Gastrocnemius medialis (tissue), 4 donors: ENCODE measurements around the gene WDR26. TPM values are rescaled to one million over a fixed set of nuclear protein-coding genes. Genes with fewer than 3 reads are reported as not detected.
A peak's percentile ranks its signal among the peaks of the same experiment; 100 is the strongest.

Experiments
- ATAC-seq, 2 donors: fragments of 150-250 bp; one replicate each; pipeline ENCODE4 v1.9.1; 2016
- DNase-seq, 2 donors: peaks; one replicate each; pipeline ENCODE4 v3.0.0-alpha.2; 2019
- H3K27ac ChIP-seq, 4 donors: fragments of 200-600 bp; sonication (generic); 1 replicate in 1 of 4; 2 replicates in 3 of 4; pipeline ENCODE4 v1.5.1; 2016 to 2018; ENCODE audit warnings: mild to moderate bottlenecking in 2 of 4, moderate library complexity in 1 of 4
- H3K27me3 ChIP-seq, 3 donors: fragments of 200-600 bp; sonication (generic) in 2 of 3; 1 replicate in 1 of 3; 2 replicates in 2 of 3; pipeline versions ENCODE4 v1.5.1 to v1.6.0; 2016 to 2019; ENCODE audit warnings: mild to moderate bottlenecking in 1 of 3, moderate library complexity in 1 of 3
- H3K36me3 ChIP-seq, 2 donors: fragments of 200-600 bp; sonication (generic) in 1 of 2; one replicate each; pipeline ENCODE4 v1.5.1; 2017 to 2018
- H3K4me1 ChIP-seq, 2 donors: fragments of 200-600 bp; sonication (generic) in 1 of 2; one replicate each; pipeline ENCODE4 v1.5.1; 2016 to 2017; ENCODE audit warnings: mild to moderate bottlenecking in 2 of 2
- H3K4me3 ChIP-seq, 4 donors: fragments of 200-600 bp; sonication (generic) in 3 of 4; 1 replicate in 1 of 4; 2 replicates in 3 of 4; pipeline ENCODE4 v1.5.1; 2016 to 2019; ENCODE audit warnings: mild to moderate bottlenecking in 2 of 4
- H3K9me3 ChIP-seq, 3 donors: fragments of 200-600 bp; sonication (generic) in 2 of 3; 1 replicate in 1 of 3; 2 replicates in 2 of 3; pipeline ENCODE4 v1.5.1; 2016 to 2019
- POLR2A ChIP-seq, 2 donors: fragments of 450-650 bp; IDR thresholded peaks; one replicate each; pipeline ENCODE4 v1.6.1; 2017; ENCODE audit warnings: antibody characterized with exemption in 2 of 2, mild to moderate bottlenecking in 2 of 2, moderate library complexity in 2 of 2
- in situ Hi-C, 4 donors: fragments of 200-750 bp; cut with MboI; loops; one replicate each; pipeline versions ENCODE4 v1.15.0 to v1.8.0; 2017; ENCODE audit warnings: low sequenced_read_pairs in 4 of 4
- intact Hi-C: fragments of 100-400 bp; cut with DNase I; formaldehyde crosslinking; loops from one replicate; pipeline ENCODE4 v1.15.1; 2023; ENCODE audit warnings: low total_unique reads
- total RNA-seq, 4 donors: library from RNA; depleted of rRNA; stranded (reverse); fragments of >200 nt; gene quantifications; one replicate each; pipeline versions ENCODE4 v1.1.0 to v1.2.3, GENCODE V29; 2016
- TF ChIP-seq, protein P1 (sequence below), 5 experiments: fragments of 450-650 bp in 3 of 5; fragments of 200-600 bp in 2 of 5; sonication (generic) in 2 of 5; IDR thresholded peaks in 4 of 5; conservative IDR thresholded peaks in 1 of 5; 1 replicate in 4 of 5; 2 replicates in 1 of 5; pipeline ENCODE4 v1.5.1; 2016 to 2019; ENCODE audit warnings: antibody characterized with exemption in 5 of 5, mild to moderate bottlenecking in 3 of 5, moderate library complexity in 3 of 5

WDR26 gene
- total RNA-seq, 4 donors from 2014 or later, result 62.1 to 86.5 (median 74.0) TPM

DNA sequence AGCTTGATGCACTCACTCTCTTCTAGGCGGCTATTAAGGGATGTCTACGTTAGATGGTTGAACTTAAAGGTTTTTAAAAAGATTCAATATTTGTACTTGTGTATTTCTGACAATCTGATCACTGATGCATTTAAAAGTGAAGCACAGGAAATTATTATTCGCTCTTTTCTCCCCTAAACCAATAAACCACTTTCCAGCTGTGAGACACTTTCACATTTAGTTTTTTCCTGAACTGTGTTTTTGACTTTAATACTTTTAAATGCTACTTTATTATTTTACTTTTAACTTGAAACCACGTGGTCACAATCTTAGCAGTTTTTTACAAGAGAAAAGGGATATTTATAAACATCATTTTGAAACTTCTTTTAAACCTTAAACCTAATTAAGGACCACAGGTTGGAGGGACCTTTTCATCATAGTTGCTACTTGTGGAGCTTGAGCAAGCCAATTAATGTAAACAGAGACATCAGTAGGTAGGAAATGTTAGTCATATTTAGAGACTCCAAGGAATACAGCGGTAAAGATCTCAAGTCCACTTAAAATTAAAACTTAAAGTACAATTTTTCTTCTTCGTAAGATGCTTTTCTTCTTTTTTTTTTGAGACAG, 9.2 kb downstream of the WDR26 start:
- intact Hi-C loops, result no loop called here

DNA sequence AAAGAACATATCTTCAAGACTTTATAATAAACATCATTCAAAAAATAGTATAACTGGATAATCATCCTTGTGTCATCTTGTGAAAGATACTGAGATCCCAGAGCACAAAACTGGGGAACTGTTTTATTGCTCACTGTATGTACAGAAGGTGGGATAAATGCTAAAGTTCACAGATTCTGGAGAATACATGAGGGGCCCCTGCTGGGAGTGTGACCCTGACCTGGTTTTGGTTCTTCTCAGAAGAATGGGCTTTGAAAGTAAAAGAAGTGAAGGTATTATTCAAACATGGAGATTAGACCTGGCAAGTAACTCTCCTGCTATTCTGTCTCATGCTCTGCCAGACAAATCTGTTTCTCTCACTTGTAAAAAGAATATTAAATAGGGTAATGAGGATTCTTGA, 14.5 kb downstream of the WDR26 start:
- Histone ChIP-seq H3K4me3 (no peak overlapping the region), H3K36me3 (peaks cover 18 to 99% of the 10 kb centered on the region in 2 donors), H3K4me1 (peaks cover 6 to 9% of the 10 kb centered on the region in 2 donors), H3K9me3 (no peaks in the 10 kb centered on the region), H3K27ac (peak overlapping the region in 1 of 4 donors; percentile 5), H3K27me3 (no peaks in the 10 kb centered on the region)
- intact Hi-C loops (no loop called here), in situ Hi-C loops (no loop called here)
- TF ChIP-seq POLR2A (IDR thresholded peaks at IDR 0.05), result no peak
- TF ChIP-seq, protein P1, sequence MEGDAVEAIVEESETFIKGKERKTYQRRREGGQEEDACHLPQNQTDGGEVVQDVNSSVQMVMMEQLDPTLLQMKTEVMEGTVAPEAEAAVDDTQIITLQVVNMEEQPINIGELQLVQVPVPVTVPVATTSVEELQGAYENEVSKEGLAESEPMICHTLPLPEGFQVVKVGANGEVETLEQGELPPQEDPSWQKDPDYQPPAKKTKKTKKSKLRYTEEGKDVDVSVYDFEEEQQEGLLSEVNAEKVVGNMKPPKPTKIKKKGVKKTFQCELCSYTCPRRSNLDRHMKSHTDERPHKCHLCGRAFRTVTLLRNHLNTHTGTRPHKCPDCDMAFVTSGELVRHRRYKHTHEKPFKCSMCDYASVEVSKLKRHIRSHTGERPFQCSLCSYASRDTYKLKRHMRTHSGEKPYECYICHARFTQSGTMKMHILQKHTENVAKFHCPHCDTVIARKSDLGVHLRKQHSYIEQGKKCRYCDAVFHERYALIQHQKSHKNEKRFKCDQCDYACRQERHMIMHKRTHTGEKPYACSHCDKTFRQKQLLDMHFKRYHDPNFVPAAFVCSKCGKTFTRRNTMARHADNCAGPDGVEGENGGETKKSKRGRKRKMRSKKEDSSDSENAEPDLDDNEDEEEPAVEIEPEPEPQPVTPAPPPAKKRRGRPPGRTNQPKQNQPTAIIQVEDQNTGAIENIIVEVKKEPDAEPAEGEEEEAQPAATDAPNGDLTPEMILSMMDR (IDR thresholded peaks at IDR 0.05 in 4 of 5, conservative IDR thresholded peaks at IDR 0.05 in 1 of 5), result no peak
- no peak for DNase-seq
- ATAC-seq, result no peak

More for the DNA sequence above, 9.2 kb downstream of the WDR26 start:
- no peaks in the 10 kb centered on the region for H3K27me3 ChIP-seq
- TF ChIP-seq POLR2A (IDR thresholded peaks at IDR 0.05), result no peak
- TF ChIP-seq, protein P1 (IDR thresholded peaks at IDR 0.05 in 4 of 5, conservative IDR thresholded peaks at IDR 0.05 in 1 of 5), result no peak
- peak overlapping the region in 1 of 4 donors; percentile 2 for H3K27ac ChIP-seq
- peaks cover 3 to 69% of the 10 kb centered on the region in 2 donors for H3K36me3 ChIP-seq
- no peak overlapping the region for H3K4me3 ChIP-seq
- peaks cover 20 to 40% of the 10 kb centered on the region in 2 donors for H3K4me1 ChIP-seq
- in situ Hi-C loops, result no loop called here
- ATAC-seq (no peak), DNase-seq (no peak)
- H3K9me3 ChIP-seq, result no peaks in the 10 kb centered on the region

DNA sequence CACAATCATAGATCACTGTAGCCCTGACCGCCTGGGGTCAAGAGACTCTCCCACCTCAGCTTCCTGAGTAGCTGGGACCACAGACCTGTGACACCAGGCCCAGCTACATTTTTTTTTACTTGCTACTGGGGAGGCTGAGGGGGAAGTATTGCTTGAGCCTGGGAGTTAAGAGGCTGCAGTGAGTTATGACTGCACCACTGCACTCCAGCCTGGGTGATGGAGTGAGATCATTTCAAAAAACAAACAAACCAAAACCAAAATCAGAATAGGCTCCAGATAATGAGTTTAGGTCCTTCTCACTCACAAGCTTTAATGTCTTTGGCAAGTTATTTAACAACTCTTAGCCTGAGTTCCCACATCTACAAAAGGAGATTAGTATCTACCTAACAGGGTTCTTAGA, 22.8 kb downstream of the WDR26 start:
- no peaks in the 10 kb centered on the region for H3K4me1 ChIP-seq
- DNase-seq (no peak), ATAC-seq (no peak)
- intact Hi-C loops, result no loop called here
- TF ChIP-seq, protein P1 (IDR thresholded peaks at IDR 0.05 in 4 of 5, conservative IDR thresholded peaks at IDR 0.05 in 1 of 5), result no peak
- TF ChIP-seq POLR2A (IDR thresholded peaks at IDR 0.05), result no peak
- in situ Hi-C loops, result no loop called here
- H3K36me3 ChIP-seq, result peaks cover 0 to 80% of the 10 kb centered on the region in 2 donors
- H3K9me3 ChIP-seq, result no peaks in the 10 kb centered on the region
- no peak overlapping the region for H3K4me3 ChIP-seq
- H3K27ac ChIP-seq, result peak overlapping the region in 1 of 4 donors; percentile 17
- H3K27me3 ChIP-seq, result no peaks in the 10 kb centered on the region

DNA sequence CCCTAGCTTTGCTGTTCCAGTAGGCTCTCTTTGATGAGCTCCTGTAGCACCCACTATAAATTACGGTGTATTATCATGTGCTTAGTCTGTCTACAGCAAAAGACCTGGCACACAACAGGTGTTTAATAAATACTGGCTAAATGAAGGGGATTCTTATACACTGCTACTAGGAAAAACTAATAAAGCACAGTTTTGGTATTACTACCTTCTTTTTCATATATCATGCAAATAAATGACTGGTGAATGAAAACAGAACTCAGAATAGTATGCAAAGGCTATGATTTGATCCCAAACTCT, 26.4 kb downstream of the WDR26 start:
- intact Hi-C loops (no loop called here), in situ Hi-C loops (no loop called here)
- peaks cover 0 to 80% of the 10 kb centered on the region in 2 donors for H3K36me3 ChIP-seq
- H3K27ac ChIP-seq, result peak overlapping the region in 1 of 4 donors; percentile 36
- TF ChIP-seq, protein P1 (IDR thresholded peaks at IDR 0.05 in 4 of 5, conservative IDR thresholded peaks at IDR 0.05 in 1 of 5), result no peak
- TF ChIP-seq POLR2A (IDR thresholded peaks at IDR 0.05), result no peak
- no peaks in the 10 kb centered on the region for H3K27me3 ChIP-seq
- no peak for DNase-seq
- H3K4me1 ChIP-seq, result no peaks in the 10 kb centered on the region
- ATAC-seq, result no peak
- no peak overlapping the region for H3K4me3 ChIP-seq
- H3K9me3 ChIP-seq, result no peaks in the 10 kb centered on the region
